BE2C (cell line): ENCODE data around the gene DEPDC1B.

Experiments
- DNase-seq: peaks from one replicate; pipeline ENCODE4 v3.0.0-alpha.2; 2020
- H3K27me3 ChIP-seq: fragments of 250-450 bp; sonication (Bioruptor Pico); 2 replicates; pipeline ENCODE4 v1.5.1; 2020; ENCODE audit warnings: mild to moderate bottlenecking
- H3K36me3 ChIP-seq: fragments of 250-450 bp; sonication (Bioruptor Pico); 2 replicates; pipeline ENCODE4 v1.5.1; 2020; ENCODE audit warnings: mild to moderate bottlenecking
- H3K4me1 ChIP-seq: fragments of 250-450 bp; sonication (Bioruptor Pico); 2 replicates; pipeline ENCODE4 v1.5.1; 2020
- H3K4me3 ChIP-seq: 2 replicates; pipeline ENCODE4 v1.5.1; 2011; ENCODE audit warnings: low read depth, low read length
- H3K9me3 ChIP-seq: fragments of 250-450 bp; sonication (Bioruptor Pico); 2 replicates; pipeline ENCODE4 v1.5.1; 2020
- TF ChIP-seq, protein P1 (sequence below): IDR thresholded peaks from 2 replicates; pipeline ENCODE4 v1.5.1; 2012; ENCODE audit warnings: mild to moderate bottlenecking, low read depth, low read length

The DEPDC1B gene

DNA sequence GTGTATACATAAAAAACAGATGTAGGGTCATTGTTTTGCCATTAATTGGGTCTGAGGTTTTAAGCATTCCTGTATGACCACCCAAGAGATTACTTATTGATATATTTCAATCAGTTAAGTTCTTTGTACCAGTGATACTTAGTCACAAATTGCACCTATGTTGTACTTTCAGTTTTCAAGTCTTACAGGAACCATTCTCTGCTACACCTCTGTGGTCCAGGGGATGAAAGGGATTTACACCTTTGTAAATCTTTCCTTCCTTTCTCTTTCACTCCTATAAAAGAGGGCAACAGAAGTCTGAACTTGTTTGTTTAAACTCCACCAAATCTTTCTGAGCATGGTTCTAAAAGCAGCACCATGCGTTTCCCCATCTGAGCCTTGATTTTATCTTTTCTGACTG, 86.1 kb downstream of the DEPDC1B start:
- H3K9me3 ChIP-seq: no peaks in the 10 kb centered on the region; the same call in 1 of the 2 replicates
- H3K4me1 ChIP-seq: no peaks in the 10 kb centered on the region
- H3K27me3 ChIP-seq: no peaks in the 10 kb centered on the region
- no peaks in the 10 kb centered on the region for H3K36me3 ChIP-seq
- TF ChIP-seq, protein P1, sequence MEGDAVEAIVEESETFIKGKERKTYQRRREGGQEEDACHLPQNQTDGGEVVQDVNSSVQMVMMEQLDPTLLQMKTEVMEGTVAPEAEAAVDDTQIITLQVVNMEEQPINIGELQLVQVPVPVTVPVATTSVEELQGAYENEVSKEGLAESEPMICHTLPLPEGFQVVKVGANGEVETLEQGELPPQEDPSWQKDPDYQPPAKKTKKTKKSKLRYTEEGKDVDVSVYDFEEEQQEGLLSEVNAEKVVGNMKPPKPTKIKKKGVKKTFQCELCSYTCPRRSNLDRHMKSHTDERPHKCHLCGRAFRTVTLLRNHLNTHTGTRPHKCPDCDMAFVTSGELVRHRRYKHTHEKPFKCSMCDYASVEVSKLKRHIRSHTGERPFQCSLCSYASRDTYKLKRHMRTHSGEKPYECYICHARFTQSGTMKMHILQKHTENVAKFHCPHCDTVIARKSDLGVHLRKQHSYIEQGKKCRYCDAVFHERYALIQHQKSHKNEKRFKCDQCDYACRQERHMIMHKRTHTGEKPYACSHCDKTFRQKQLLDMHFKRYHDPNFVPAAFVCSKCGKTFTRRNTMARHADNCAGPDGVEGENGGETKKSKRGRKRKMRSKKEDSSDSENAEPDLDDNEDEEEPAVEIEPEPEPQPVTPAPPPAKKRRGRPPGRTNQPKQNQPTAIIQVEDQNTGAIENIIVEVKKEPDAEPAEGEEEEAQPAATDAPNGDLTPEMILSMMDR: no peak
- H3K4me3 ChIP-seq: no peak overlapping the region
- DNase-seq: no peak

DNA sequence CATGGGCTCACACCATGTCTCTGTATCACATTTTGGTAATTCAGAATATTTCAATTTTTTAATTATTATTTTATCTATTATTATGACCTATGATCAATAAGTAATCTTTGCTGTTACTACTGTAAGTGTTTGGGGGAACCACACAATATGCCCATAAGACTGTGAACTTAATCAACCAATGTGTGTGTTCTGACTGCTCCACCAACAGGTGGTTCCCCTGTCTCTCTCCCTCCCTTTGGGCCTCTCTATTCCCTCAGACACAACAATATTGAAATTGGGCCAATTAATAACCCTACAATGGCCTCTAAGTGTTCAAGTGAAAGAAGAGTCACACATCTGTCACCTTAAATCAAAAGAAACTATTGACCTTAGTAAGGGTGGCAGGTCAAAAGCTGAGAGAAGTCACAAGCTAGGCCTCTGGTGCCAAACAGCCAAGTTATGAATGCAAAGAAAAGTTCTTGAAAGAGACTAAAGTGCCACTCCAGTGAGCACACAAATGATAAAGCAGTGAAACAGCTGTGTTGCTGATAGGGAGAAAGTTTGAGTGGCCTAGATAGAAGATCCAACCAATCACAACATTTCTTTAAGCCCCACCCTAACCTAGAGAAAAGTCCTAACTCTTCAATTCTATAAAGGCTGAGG, 88.7 kb downstream of the DEPDC1B start:
- no peak for DNase-seq
- Histone ChIP-seq H3K9me3 (no peaks in the 10 kb centered on the region; the same call in 1 of the 2 replicates), H3K36me3 (no peaks in the 10 kb centered on the region), H3K4me3 (no peak overlapping the region), H3K4me1 (no peaks in the 10 kb centered on the region), H3K27me3 (no peaks in the 10 kb centered on the region)
- TF ChIP-seq, protein P1: no peak

DNA sequence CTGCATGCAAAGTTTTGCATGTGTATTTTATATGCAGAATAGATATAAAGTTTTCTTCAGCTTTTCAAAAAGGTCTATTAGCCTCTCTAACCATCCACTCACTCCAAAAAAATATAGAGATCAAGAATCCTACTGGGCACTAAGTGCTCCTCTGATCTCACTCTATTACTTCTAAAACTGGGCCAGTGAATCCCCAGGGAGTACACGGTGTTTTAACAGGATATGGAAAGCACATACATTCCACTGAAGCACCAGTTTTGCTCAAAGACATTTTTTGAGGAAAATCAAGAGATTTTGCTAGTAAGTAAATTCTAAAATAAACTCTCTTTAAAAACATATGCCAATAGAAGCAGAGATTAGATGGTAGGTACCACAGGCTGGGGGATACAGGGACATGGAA, 95.2 kb downstream of the DEPDC1B start:
- no peak overlapping the region for H3K4me3 ChIP-seq
- H3K9me3 ChIP-seq: no peaks in the 10 kb centered on the region
- TF ChIP-seq, protein P1: no peak
- H3K36me3 ChIP-seq: no peaks in the 10 kb centered on the region
- no peaks in the 10 kb centered on the region for H3K4me1 ChIP-seq
- no peaks in the 10 kb centered on the region for H3K27me3 ChIP-seq
- DNase-seq: no peak

GRCh38 chr5:60598424-60598823, 101.5 kb downstream of the DEPDC1B start:
- no peak overlapping the region for H3K4me3 ChIP-seq
- H3K4me1 ChIP-seq: no peaks in the 10 kb centered on the region
- TF ChIP-seq, protein P1: no peak
- no peak for DNase-seq
- no peaks in the 10 kb centered on the region for H3K27me3 ChIP-seq
- H3K36me3 ChIP-seq: no peaks in the 10 kb centered on the region
- no peaks in the 10 kb centered on the region for H3K9me3 ChIP-seq

- H3K27me3 ChIP-seq: no peaks in the 10 kb centered on the region
- TF ChIP-seq, protein P1: no peak
- no peaks in the 10 kb centered on the region for H3K36me3 ChIP-seq
- H3K4me3 ChIP-seq: no peak overlapping the region
- H3K4me1 ChIP-seq: no peaks in the 10 kb centered on the region
- DNase-seq: no peak
- H3K9me3 ChIP-seq: no peaks in the 10 kb centered on the region
Observed at GRCh38 chr5:60597572-60598320, 102.2 kb downstream of the DEPDC1B start.

DNA sequence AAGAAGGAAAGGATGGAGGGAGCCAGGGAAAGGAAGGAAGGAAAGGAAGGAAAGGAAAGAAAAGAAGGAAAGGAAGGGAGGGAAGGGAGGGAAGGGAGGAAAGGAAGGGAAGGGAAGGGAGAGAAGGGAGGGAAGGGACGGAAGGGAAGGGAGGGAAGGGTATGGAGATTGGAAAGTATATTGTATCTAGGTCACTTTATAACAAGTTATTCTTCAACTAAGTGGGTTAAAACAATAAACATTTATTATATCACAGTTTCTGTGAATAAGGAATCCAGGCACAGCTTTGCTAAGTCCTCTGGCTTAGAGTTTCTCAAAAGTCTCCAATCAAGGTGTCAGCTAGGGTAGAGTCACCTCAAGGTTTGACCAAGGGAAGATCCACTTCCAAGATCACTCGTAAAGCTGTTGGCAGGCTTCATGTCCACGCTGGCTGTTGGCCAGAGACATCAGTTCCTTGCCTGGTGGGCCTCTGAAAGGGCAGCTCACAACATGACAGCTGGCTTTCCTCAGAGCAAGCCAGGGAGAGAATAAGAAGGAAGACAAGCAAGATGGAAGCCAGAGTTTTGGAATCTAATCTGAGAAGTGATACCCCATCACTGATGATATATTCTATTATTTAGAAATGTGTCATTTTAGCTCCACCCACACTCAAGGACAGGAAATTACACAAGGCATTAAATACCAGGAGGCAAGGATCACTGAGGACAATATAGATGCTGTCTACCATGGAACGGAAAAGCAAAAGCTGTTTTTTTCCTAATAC, 105.1 kb downstream of the DEPDC1B start:
- no peaks in the 10 kb centered on the region for H3K27me3 ChIP-seq
- no peak overlapping the region for H3K4me3 ChIP-seq
- TF ChIP-seq, protein P1: no peak
- no peaks in the 10 kb centered on the region for H3K36me3 ChIP-seq
- H3K4me1 ChIP-seq: no peaks in the 10 kb centered on the region
- H3K9me3 ChIP-seq: no peaks in the 10 kb centered on the region
- peak; percentile 9 for DNase-seq
